Tongue (tissue), 2 donors: ENCODE results near the gene PTPRT. TPM values are rescaled to one million over a fixed set of nuclear protein-coding genes. Genes with fewer than 3 reads are reported as not detected.
"Not testable (repeated sequence)": the region's sequence is repeated elsewhere in the genome, so short reads cannot be mapped to it uniquely, and the experiment has no call there.

Experiments
- DNase-seq: peaks from one replicate; pipeline ENCODE4 v3.0.0-alpha.2; 2015
- total RNA-seq: library from RNA; depleted of rRNA; stranded (reverse); fragments of >200 nt; gene quantifications from one replicate; pipeline ENCODE4 v1.2.3, GENCODE V29; 2014

The PTPRT gene
- total RNA-seq, 1 donor from 2014 or later = 0.92 TPM

DNA sequence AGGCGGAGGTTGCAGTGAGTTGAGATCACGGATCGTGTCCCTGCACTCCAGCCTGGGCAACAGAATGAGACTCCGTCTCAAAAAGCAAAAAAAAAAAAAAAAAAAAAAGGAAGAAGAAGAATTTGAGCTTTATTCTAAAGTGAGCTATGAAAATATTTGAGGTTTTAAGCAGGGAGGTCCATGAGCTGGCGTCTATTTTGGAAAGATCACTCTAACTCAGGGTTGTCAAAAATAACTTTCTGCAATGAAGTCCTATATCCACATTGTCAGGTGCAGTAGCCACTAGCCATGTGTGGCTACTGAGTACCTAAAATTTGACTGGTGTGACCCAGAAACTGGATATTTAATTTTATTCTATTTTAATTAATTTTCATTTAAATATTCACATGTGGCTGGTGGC is 217.1 kb downstream of the PTPRT start:
- no peak for DNase-seq

DNA sequence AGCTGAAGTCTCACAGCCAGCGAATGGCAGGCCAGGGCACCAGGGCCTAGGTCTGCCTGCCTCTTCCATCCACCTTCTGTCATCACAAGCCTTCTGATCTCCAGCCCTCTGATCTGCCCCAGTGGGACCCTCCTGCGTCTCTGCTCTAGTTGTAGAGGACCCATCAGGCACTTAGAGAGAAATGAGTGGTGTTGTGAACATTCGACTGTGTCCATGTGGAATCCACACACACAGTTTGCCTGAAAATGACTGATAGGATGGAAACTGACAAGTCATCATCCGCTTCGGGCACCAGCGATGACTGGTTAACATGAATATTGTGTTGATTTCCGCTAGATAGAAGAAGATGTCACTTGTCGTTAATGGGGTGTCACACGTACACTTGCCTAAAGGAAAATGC is 221.0 kb downstream of the PTPRT start:
- DNase-seq = no peak

DNA sequence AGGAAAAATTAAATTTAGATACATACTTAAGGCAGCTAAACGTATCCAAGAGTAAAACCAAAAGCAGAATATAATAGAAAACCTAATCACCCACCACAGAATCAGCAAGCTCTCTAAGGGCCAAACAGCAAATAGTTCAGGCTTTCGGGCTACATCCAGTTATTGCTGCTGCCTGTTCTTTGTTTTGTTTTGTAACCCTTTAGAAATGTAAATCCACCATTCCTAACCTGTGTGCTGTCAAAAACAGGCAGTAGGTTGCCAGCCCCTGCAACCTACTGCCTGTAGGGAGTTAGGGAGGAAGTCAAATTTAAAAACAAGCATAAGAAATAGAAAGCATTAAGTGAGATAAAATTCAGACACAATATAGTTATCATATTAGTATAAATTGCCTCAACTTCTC is 225.9 kb downstream of the PTPRT start:
- no peak for DNase-seq

DNA sequence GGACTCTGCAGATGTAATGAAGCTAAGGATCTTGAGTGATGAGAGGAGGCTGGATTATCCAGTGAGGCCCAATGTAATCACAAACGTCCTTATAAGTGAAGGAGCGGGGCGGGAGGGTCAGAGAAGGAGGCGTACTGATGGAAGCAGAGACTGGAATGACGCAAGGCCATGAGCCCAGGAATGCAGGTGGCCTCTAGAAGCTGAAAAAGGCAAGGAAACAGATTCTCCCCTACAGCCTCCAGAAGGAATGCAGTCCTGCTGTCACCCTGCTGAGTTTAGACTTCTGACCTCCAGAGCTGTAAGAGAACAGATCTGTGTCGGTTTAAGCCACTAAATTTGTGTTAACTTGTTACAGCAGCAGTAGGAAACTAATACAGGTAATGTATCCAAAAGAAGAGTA is 227.9 kb downstream of the PTPRT start:
- no peak for DNase-seq

DNA sequence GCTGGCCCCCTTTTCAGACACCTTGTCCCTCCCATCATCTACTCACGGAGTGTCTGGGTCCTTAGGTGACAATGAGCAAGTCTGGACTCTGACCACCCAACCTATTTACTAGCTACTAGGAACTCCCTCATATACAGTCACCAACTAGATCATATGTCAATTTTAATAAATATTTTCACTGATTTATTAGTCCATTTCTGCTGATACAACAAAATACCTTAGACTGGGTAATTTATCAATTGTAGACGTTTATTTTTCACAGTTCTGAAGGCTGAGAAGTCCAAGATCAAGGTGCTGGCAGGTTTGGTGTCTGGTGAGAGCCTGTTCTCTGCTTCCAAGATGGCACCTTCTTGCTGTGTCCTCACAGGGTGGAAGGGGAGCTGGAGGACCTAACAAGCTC is 229.7 kb downstream of the PTPRT start:
- no peak for DNase-seq

DNA sequence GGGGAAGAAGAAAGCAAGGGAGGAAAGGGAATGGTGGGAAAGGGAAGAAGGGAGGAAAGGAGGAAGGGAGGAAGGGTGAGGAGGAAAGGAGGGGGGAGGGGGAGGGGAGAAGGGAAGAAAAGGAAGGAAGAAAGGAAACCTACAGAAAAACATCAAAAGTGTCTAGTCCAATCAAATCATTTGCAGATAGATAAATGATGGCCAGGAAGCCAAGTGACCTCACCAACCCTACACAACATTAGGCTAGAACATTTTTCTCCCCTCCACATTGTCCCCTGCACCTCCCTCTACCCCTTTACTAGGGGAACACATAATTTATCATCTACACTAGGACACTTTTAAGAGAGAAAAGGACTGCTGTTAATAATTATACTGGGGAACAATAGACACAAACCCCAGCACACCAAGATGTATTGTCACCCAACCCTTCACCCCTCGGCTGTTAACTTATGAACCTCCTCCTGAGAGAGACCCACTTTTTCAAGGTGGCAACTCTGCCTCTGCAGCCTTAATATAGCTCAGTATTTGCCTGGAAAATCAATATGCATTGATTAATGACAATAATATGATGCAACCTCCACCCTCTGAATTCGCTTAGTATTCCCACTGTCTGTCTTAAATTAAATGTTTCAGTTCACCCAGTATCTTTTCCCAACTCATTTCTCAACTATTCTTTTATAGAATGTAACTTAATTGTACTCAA is 231.2 kb downstream of the PTPRT start:
- DNase-seq = no peak

DNA sequence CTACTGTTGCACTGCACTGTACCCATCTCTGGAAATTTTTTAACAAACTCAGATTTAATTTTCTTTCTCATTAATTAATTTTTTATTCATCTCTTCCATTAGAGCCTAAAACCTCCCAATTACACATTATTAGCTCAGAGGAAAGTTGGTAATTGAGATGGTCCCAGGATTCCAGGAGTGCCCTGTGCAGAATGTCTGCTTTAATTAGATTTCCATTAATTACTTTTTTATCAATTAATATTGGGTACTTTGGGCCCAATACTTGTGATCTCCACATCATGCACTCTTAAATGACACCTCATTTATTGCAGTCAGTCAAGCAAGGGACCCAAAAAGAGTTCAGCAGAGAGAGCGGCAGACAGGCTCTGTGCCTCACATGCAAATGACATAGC is 232.0 kb downstream of the PTPRT start:
- no peak for DNase-seq

DNA sequence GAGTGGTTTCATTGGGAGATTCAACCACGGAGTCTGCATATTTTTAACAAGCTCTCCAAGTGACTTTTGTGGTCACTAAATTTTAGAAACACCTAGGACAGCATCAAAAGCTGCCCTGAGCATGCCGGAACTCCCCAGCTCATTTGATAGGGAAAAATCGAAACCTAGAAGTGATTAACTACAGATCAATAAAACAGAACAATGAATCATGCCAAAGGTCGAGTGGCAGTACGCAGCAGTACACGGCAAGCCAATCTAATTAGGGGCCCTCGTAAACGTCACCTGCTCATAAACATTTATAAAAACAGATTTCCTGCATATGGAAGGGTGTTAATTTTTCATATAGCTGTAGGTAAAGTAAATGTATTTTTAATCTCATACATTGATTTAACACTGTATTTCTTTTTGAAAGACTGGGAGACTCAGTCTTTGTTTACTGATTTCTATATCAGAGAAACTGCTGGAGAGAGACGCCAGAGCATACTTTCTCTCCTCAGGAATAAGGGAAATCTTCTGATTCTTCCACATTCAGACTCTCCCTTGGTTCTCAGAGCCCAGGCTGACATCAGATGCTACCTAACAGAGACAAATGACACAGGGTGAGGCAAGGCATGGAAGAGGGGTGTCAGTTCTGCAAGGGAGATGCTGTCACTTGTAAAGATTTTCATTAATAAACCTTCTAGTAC is 232.5 kb downstream of the PTPRT start:
- no peak for DNase-seq

DNA sequence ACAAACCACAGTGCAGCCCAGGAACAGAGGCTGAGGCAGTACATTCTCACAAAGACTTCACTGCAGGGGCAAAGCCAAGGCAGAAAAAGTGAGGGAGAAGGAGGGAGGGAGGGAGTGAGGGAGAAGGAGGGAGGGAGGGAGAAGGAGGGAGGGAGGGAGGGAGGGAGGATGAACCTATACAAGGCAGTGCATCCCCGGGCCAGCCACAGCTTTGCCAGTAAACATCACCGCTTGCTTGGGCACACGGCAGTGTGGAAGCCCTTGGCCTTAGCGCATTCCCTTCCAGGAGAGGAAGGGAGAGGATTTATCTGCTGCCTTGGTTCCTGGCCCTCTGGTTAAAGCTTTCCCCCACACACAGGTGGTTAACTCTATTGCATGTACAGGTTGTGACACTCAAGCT is 234.0 kb downstream of the PTPRT start:
- DNase-seq = no peak

DNA sequence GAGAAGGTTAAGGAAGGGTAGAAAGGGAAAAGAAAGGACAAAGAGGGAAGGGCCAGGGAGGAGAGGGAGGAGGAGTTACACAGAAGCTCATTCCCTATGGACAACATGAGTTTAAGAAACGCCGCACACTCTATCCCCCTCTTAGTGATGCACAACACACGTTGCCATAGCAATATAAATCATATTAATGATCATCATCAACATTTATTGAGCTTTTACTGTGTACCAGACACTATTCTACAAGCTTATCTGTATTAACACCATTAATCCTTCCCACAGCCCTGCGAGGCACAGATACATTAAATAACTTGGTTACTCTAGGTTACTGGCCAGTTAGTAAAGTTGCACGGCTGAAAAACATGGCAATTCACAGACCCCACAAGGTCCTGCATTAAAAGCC is 234.8 kb downstream of the PTPRT start:
- DNase-seq = no peak

DNA sequence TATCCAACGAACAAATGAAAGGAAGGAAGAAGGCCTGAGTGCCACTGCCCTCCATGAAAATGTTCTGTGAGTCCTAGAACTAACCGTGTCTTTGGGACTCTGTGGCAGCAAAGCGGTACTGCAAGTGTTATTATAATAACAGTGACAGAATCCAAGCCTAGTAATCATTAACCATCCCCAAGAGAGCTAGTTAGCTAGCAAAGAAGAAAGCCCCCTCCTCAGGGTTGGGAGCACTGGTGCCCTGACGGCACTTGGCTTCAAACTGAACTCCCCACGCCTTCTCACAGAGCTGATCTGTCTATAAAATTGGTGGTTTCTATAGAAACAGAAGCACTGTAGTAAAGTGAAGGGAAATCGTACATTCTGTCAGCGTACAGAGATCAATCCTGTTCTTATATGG is 239.8 kb downstream of the PTPRT start:
- no peak for DNase-seq

DNA sequence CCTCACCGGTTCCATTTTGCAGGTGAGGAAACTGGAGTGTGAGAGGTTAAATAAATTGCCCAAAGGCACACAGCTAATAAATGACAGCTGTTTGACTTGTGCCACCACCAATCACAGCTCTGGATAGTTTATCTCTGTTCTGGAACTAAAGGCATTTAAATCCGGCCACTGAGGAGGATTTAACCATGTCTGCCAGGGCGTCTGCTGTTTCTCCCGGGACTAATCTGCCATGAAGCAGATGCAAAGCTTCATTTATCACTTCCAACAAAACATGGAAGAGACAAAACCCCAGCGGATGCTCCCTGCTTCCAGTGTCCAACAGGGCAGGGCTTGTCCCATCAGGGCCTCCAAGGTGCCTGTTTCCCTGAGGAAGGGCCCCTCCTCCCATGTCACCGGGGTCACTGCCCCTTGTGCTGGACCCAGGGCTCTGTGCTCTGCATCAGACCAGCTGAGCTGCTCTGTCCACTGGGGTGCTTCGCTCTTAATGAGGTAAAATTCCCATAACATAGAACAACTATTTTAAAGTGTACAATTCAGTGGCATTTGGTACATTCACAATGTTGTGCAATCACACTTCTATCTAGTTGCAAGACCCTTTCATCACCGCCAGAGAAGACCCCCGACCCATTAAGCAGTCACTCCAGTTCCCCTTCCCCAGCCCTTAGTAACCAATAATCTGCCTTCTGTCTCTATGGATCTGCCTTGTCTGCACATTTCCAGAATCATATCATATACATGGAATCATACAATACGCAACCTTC is 244.3 kb downstream of the PTPRT start:
- DNase-seq = peak; percentile 87

DNA sequence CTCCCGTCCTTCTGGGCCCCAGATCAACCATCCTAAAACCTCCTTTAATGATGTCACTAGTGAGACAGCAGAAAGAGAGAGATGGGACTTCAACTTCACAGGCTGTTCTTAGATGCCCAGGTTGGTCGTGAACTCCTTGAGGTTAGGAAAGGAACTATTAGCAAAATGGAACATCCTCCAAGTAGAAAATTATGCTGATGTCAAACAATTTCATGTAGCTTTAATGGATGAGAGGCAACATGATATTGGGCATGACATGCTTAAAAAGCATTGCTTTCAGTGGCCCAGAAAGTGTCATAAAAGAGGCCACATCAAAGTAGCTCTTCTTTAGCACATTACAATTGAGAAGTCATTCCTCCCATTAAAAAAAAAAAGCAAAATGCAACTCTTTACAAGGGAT is 248.1 kb downstream of the PTPRT start:
- no peak for DNase-seq

DNA sequence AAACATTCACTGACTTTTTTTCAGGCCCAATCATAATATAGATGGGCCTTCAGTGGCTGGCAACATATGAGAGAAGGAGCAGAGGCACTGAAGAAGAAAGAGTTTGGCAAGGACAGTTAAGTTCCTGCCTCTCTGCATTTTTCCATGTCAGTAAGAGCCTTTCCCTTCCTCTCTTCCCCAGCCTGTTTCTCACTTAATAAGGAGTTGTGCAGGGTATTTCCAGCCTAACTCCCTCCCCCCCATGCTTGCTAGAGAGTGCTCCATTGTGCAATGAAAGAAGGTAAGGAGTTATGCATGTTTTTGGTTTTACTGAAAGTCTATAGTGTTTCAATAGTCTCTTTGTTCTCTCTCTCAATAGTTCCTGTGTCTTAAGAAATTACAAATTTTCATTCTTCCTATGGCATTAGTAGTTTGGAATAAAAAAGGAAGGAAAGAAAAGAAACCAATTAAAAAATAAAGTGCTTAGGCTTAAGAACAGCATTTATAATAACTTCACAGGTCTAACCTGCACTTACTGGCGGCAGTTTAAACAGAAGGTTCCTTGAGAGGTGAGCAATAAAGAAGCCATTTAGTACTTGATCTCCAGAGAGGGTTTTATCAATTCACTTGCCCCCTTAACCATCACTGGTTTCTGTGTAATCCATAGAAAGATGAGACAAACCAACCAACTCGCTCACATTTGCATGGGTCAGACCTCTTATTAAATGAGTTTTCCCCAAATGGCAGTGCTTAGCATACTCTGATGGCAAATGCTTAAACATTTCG is 251.1 kb downstream of the PTPRT start:
- peak; percentile 24 for DNase-seq

DNA sequence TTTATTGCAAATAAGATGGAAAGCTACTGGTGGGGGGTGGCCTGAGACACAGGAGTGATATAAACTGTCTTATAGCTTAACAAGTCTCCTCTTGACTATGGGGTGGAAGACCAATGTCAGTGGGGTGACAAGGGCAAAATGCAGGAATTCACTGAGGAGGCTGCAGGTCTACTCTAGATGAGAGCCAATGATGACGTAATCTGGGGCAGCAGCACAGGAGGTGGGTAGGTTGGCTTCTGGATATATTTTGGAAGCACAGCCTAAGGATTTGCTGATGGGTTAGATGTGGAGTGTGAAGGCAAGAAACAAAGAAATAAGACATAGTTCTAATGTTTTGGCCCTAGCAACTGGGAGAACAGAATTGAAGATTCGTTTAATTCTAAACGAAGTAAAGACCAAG is 253.2 kb downstream of the PTPRT start:
- no peak for DNase-seq

DNA sequence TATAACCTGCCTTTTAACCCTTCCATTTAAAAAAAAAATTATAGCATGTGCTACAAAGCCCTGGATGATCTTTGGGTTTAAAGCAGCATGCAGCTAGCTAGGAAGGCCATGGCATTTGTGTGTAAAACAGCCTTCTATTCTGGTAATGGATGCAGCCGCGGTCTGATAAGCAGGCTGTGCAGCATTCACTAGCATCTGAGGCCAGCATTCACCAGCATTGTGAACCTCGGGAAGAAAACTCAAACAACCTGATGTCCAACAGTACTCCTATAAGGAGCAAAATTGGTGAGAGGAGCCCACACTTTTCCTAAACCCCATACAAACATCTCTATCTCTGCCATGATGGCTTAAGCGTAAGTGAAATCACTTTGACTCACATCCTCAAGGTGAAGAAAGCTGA is 265.5 kb downstream of the PTPRT start:
- DNase-seq = no peak

DNA sequence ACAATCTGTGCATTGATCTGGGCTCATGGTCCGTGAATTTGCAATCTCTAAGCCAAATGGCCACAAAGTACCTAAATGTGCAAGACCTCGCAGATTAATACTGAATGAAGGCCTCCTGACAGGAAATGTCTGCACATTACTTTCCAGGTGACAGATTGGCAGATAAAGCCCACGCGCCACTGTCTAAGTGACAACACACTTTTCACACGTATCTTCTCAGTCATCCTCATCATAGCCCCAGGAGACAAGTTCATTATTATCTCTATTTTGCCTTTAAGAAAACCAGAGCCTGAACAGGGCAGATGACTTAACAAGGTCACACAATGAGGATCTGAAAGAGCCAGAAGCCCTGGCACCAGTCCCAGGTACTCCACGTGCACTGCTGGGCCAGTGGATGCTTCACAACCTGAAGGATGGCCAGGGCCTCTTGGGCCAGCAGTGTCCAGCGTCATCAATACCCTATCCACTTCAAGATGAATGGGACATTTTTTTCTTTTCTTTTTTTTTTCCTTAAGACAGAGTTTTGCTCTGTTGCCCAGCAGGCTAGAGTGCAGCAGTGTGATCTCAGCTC is 266.3 kb downstream of the PTPRT start:
- no peak for DNase-seq

DNA sequence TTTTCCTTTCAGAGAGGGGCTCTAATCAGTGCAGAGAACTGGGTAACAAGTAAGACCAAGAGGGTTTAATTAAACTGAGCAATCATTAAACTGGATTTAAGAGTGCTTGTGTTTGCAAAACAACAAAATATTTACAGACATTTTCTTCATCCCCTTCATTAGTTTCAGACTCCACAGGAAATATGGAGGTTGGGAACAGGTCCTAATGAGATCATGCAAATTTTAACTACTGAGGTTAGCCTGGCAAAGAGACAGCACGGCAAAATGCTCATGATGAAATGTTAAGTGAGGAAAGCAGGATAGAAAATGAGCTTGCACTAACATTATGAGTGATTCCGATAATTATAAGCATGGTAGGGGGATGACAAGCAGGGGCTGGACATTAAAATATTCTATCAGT is 268.9 kb downstream of the PTPRT start:
- DNase-seq = no peak

DNA sequence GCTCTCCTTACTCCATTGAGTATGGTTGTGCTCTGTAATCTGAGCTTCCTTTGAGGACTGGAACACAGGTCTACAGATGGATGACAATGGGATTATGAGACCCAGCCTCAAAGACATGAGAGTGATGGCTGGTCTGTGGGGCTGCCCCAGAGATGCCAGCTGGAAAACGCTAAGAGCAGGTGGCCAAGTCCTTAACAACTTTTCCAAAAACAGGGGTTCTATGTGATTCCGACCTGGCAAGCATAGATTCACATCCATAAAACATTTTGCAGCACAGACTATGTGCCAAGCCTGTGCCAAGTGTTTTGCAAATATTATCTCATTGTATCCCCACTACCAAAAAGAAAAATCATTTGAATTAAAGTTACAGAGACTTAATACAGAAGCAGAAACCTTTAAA is 270.4 kb downstream of the PTPRT start:
- DNase-seq = no peak

DNA sequence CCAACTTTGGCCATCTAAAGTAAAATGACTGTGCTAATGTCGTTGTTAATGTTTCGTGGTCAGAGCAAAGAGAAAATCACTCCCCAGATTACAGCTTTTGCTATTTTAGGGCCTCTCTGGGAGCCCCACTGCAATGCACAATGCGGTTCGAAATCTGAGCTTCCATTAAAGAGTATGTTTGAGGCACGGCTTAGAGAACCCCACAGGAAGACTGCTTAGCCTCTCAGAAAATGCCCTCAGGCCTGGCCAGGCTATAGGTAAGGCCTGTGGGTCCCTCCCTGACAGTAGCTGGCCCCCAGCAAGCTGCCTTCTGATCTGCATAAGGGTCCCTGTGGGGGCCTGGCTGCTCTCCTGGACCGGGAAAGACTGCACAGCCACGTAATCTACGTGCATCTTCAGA is 274.6 kb downstream of the PTPRT start:
- DNase-seq = no peak

DNA sequence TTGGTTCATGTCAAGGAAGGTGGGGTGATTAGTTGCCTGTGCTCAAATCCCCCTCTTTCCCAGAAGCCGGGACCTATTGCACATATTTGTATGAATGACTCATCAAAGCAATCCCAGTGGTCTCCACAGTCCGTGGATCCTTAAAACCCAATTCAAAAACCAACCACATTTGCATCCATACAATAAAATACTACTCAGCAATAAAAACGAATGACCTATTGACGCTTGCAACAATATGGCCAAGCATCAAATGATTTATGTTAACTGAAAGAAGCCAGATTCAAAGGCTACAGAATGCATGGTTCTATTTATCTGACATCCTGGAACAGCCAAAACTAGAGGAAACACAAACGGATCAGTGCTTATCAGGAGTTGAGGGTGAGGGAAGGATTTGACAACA is 275.4 kb downstream of the PTPRT start:
- DNase-seq = no peak

DNA sequence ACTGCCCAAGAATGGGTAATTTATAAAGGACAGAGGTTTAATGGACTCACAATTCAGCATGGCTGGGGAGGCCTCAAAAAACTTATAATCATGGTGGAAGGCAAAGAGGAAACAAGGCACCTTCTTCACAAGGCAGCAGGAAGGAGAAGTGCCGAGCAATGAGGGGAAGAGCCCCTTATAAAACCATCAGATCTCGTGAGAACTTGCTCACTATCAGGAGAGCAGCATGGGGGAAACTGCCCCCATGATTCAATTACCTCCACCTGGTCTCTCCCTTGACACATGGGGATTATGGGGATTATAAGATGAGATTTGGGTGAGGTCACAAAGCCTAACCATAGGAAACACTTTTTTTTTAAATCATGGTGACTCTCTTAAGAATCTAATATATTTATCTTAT is 278.9 kb downstream of the PTPRT start:
- not testable (repeated sequence) for DNase-seq

DNA sequence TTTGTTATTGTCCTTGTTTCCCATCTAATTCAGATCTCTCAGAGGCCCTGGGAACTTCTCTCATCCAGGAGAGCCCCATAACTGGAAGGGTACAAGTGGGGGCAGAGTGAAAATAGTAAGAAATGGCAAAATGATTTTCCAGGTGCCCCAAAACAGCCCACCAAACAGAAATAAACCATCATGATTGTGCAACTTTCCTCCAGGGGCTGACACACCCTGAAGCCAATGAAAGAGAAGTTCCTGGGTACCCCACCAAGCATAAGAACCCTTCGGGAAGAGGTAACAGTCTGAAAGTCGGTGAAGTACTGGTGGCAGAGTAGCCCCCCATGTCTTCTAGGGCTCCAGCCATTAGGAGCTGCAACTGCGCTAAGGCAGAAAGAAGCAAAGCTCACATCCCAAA is 282.0 kb downstream of the PTPRT start:
- no peak for DNase-seq
